ENCODE results near the gene GMPR2.

GRCh38 chr14:24285351-24285750 lies 52.6 kb downstream of the GMPR2 start:
- no peak for TF ChIP-seq CTCF (IDR thresholded peaks at IDR 0.05; ENCODE audit: poor library complexity)
- TF ChIP-seq EZH2 (IDR thresholded peaks at IDR 0.05; ENCODE audit: borderline replicate concordance): no peak
- no peak for TF ChIP-seq EZH2phosphoT487 (IDR thresholded peaks at IDR 0.05; ENCODE audit: low read depth, severe bottlenecking, unreplicated experiment)

Measured in hepatocyte (in vitro differentiated cells).